ENCODE results near the gene AKAP6.

Gene AKAP6

DNA sequence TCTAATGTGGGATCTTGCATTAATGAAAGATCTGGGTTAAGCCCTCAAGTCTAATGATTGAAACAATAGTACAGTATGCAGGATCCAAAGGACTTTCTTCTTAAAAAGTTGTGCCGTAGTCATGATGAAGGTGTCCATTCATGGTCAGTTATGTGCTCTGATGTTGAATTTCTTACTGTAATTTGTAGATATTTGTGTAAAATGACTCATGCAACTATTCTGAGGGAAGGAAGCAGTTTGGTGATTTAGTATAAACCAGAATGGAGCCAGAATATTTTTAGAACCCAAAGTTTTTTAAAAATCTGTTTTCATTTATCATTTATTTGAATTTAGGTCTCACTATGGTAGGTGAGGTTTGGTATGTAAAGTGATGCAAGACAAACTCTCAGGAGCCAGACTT lies 151.2 kb downstream of the AKAP6 start:
- DNase-seq (ENCODE audit: low read depth in 2 of 2), result peak in 1 of 2 experiments; percentile 40

- no peak for DNase-seq (ENCODE audit: low read depth in 2 of 2)
Measured at GRCh38 chr14:32481707-32482106, 152.6 kb downstream of the AKAP6 start.

GRCh38 chr14:32491416-32492016 lies 162.4 kb downstream of the AKAP6 start:
- no peak for DNase-seq (ENCODE audit: low read depth in 2 of 2)

GRCh38 chr14:32492457-32492856 lies 163.4 kb downstream of the AKAP6 start:
- no peak for DNase-seq (ENCODE audit: low read depth in 2 of 2)

- DNase-seq (ENCODE audit: low read depth in 2 of 2), result no peak
Measured at GRCh38 chr14:32494609-32495434, 165.7 kb downstream of the AKAP6 start.

DNA sequence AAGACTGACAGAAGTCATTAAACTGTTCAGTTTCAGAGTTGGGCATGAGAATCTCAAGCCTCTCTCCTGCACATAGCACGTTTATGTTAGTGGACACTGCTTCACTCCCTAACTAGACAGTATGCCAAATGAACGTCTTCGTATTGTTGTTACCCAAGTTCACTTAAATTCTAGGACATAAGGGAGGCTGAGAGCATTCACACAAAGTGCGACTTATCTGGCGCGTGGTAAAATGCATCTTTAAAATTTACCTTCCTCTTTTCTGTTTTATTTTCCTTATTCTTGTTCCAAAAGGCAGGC lies 166.3 kb downstream of the AKAP6 start:
- no peak for DNase-seq (ENCODE audit: low read depth in 2 of 2)

DNA sequence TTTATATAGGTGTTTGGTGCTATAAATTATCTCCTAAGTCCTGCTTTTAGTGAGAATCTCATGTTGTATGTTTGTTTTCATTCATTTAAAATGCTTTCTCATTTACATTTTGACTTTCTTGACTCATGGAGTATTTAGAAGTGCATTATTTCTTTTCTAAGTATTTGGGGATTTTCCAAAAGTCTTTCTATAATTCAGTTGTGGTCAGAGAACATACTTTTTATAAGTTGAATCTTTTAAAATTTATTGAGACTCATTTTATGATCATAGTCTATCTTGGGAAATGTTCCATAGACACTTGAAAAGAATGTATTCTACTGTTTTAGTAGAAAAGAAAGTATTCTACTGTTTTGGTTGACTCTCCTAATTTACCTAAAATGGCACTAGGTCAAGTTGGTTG lies 168.2 kb downstream of the AKAP6 start:
- no peak for DNase-seq (ENCODE audit: low read depth in 2 of 2)

DNA sequence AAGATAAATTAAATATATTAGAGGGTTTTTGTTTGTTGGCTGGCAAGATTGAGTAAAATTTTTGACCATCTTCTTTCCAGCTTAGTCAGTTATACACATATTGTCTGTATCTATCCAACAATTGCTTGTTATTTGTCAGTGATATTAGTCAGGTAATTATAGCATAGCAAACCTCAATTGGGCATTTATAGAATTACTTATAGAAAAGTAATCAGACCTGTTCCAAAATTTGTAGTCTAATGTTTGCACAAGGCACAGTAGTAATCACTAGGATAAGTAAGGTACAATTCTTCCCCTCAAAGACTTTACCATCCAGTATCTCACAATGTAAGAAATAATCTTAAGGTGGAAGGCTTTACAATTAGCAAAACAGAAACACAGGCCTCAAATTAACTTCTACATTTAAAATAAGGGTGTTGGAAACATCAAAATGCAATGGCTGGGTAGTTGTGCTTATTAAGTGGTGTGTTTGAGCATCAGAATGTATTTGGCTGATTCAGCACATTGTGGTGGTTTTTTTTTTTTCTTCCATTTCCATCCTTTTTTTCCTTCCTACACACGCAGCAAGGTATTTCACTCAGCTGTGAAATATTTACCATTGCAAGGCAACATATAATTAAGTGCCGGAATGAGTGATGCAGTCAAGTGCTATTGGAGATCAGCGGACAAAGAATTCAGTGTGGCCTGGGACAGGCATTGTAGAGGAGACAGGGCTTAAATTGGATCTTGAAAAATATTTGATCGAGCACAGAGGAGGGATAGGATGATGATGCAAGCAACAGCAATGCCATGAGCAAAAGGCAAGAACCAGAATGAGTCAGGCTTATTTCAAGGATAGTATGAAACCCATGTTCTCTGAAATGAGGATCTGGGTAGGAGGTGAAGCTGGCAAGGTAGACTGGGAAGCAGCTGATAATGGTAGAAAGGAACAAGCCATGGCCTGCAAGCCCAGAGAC lies 178.2 kb downstream of the AKAP6 start:
- peak; percentile 81 to 85 for DNase-seq (ENCODE audit: low read depth in 2 of 2)

DNA sequence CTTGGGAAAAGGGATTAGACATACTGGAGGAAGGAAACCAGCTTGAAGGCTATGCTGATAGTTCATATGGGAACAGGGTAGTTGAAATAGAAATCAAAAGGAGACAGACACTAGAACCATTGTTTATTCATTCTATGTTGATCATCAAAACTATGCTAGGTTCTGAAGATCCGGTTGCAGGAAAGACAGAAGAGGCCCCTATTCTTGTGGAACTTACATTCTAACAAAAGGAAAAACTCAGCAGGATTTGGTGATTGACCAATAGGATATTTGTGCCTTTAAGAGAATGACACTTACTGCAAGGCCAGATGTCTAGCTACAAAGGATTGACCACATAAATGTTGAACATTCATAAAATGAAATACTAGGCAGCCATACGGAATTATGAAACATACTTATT lies 179.2 kb downstream of the AKAP6 start:
- DNase-seq (ENCODE audit: low read depth in 2 of 2), result no peak

DNA sequence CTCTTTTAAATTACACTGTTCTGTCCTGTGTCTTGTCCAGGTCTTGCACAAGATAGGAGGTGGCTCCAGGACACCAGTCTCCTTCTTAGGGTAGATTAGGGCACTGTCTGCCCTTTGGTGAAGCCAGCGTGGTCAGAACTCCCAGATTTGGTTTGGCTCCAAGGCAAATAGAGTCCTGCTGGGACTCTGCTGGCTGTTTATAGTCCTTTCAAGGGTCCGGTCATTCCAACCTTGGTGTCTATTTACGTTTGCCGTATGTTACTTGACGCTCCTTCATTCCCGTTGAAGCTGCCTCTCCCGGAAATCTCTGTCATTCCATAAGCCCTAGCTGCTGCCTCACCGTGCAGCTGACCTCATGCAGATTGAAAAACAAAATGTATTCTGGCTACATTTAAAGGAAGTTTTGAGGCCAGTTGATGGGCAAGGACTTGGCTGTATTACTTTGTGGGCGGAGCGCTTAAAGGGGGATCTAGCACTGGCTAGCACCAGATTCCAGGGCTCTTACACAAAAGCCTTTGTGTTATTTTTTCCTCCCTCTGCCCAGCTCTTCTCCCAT lies 180.6 kb downstream of the AKAP6 start:
- DNase-seq (ENCODE audit: low read depth in 2 of 2), result peak; percentile 67 to 69

DNA sequence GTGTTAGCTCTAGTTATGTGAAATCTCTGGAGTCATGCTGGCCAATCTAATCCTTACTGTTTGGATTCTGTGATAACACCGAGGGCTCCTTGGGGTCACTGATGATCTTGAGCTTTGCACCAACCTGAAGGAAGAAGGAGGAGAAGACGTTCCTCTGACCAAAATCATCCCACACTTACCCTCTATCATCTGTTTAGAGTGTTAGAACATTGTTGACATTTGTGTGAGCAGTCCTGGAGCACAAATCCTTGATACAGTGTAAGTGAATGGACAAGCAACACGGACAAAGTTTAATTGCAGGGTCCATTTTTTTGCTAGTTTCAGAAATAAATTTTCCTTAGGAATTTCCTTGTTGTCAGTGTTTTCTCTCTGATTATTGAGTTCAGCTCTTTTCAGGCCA lies 181.7 kb downstream of the AKAP6 start:
- DNase-seq (ENCODE audit: low read depth in 2 of 2), result no peak

DNA sequence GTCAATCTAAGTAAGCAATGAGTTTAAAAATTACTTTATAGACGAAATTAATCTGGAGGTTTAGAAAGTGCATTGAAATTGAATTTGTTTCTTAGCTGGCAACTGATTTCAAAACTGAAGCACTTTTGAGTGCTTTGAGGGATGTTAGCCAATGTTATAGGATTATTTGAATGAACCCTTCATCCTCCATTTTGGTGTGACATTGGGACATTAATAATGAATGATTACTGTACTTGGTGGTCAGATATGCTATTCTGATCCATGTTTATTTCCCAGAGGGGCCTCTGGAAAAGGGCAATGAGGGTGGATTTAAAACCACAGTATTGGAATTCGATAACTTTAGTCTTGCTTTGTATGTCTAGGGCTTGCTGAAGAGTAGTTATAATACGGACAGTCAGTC lies 183.2 kb downstream of the AKAP6 start:
- DNase-seq (ENCODE audit: low read depth in 2 of 2), result no peak

DNA sequence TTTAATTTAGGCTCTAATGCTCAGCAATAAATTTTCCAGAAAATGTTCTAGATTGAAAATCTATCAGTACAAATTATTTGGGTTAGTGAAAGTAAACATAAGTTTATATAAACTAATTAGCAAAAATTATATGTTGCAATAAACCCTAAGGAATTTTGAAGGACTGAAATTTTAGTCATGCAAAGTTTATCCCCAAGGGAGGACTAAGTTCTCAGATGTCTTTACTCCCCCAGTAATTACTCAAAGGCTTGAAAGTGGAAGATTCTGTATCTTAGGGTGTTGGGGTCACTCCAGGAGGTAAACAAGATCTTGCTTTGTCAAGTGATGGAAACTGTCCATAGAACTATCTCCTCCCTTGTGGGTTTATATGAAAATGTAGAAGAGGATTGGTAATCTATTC lies 183.7 kb downstream of the AKAP6 start:
- DNase-seq (ENCODE audit: low read depth in 2 of 2), result no peak

DNA sequence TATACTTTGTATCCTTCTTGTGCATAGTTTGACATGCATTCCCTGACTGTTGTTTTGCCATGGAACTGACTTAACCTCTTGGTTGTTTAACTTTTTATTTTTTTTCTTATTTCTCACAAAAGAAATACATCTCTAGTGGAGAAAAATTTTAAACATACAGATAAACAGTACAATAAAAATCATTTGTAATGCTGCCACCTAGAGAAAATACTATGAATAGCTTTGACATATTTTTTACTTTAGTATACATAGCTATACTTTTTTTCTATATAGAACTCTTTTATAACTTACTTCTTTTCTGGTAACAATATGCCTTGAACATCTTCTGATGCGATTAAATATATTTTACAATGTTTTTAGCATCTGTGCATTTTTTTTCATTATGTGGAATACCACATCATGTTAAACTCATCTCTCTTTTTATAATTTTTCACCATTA lies 184.5 kb downstream of the AKAP6 start:
- DNase-seq (ENCODE audit: low read depth in 2 of 2), result no peak

DNA sequence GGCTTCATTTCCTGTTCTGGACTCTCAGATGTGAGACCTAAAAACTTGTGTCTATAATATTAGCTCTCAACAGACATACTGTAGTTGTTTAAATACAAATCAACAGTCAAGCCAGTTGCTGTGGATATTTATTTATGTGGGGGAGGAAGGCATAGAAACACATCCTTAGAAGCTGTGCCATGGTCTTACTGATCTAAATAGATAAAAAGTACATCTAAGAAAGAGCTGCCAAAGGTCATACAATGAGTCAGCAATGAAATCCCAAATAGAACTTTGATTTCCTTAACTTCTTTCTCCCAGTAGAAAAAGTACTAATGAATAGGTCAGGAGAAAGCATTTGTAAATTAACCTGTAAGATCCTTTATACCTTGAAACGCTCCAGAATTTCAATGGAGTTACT lies 185.1 kb downstream of the AKAP6 start:
- DNase-seq (ENCODE audit: low read depth in 2 of 2), result no peak

GRCh38 chr14:32514681-32515080 lies 185.6 kb downstream of the AKAP6 start:
- no peak for DNase-seq (ENCODE audit: low read depth in 2 of 2)

DNA sequence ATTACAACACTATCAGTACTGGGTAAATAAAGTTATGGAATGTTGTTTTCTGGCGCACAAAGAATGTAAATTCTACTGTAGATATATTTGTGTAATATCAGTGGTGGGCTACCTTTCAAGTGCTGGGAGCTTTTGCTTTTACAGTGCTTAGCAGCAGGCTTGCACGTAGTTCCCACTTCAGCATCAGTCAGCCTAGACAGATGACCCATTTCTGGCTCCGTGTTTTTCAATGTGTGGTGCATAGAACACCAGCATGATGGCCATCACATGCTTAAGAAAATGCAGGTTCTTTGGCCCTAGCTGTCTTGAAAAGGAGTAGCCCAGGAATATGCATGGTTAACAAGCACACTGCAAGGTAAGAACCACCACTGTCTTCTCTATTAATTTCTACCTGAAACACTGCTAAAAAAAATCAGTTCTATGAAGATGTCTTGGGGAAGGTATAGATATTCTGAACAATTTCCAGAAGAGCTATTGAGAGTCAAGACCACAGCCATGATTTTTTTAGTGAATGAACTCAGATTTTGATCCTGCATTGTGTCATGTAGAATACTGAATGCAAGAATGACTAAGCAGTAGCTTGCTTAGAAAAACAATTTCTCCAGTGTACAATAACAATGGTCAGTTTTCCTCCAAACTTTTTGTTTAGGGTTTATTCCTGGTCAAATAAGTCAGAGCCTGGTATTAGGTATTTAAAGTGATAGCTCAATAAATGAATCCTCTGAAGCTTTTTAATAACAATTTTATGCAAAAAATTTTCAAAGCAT lies 195.7 kb downstream of the AKAP6 start:
- DNase-seq (ENCODE audit: low read depth in 2 of 2), result no peak

- DNase-seq (ENCODE audit: low read depth in 2 of 2), result no peak
Measured at GRCh38 chr14:32525591-32525990, 196.5 kb downstream of the AKAP6 start.

DNA sequence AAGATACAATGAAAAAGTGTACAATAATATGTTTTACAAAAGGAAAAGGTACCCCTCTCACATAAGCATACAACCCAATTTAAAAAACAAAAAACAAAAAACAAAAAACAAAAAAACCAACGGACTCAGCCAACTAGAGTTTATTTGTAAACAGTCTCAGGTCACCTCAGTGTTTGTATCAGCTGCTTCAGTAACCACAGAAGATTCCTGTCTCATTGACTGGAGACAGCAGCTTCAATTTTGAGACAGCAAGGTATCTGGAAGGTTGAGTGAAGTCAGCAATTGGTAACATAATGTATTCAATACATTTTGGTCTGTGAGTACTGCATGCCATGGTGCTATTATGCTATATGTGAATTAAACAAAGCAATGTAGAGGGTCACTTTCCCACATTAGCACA lies 201.7 kb downstream of the AKAP6 start:
- DNase-seq (ENCODE audit: low read depth in 2 of 2), result no peak

DNA sequence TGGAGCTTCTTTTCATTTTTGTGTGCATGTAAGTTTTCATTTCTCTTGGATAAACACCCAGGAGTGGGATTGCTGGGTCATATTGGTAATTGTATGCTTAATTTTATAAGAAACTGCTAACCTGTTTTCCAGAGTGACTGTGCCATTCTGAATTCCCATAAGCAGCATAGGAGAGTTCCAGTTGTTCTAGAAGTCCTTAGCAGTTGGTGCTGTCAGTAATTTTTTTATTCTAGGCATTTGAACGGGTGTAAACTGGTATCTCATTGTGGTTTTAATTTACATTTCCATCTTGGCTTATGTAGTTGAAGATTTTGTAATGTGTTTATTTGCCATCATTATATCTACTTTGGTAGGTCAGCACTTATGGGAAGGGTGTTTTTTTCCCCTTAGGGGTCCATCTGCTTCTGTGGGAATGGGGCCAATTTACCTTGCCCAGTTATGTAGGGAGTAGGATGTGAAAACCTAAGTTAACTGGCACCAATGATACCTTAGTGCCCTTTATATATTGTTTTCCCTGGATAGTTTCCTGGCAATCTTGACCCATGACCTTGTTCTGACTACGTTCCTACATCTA lies 202.9 kb downstream of the AKAP6 start:
- DNase-seq (ENCODE audit: low read depth in 2 of 2), result no peak

DNA sequence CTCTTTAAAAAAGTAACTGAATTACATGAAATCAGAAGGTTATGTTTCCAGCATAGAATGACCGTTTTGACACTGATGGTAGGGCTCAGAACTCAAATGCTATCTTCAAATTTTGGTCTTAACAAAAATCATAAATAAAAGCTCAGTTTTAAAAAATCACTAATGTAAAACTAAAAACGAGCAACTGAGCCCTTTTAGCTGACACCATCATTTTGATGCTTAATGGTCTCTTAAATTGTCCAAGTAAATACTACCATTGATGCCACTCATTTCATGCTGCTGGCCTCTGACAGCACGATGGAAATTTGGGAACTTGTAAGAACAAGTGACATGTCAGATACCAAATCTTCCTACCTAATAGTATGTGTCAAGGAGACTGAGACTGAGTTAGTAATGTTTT lies 205.0 kb downstream of the AKAP6 start:
- no peak for DNase-seq (ENCODE audit: low read depth in 2 of 2)

All from fibroblast of skin of left biceps (primary cell).